Lower leg skin (tissue), 4 donors: ENCODE data around the gene GNG7. TPM values are rescaled to one million over a fixed set of nuclear protein-coding genes. Genes with fewer than 3 reads are reported as not detected.
"Not testable (repeated sequence)": the region's sequence is repeated elsewhere in the genome, so short reads cannot be mapped to it uniquely, and the experiment has no call there.

ENCODE experiments used
- DNase-seq, 2 donors: peaks; one replicate each; pipeline ENCODE4 v3.0.0-alpha.2; 2019; ENCODE audit warnings: low spot score in 2 of 2
- H3K4me3 ChIP-seq: fragments of 200-600 bp; sonication (generic); 2 replicates; pipeline ENCODE4 v1.5.1; 2017; ENCODE audit warnings: mild to moderate bottlenecking, low read depth; ENCODE audit not compliant: poor library complexity, severe bottlenecking
- CTCF ChIP-seq, 3 donors: fragments of 450-650 bp; IDR thresholded peaks; one replicate each; pipeline ENCODE4 v1.5.1; 2016; ENCODE audit warnings: antibody characterized with exemption in 3 of 3, mild to moderate bottlenecking in 3 of 3, moderate library complexity in 2 of 3
- POLR2A ChIP-seq, 2 donors: fragments of 450-650 bp; IDR thresholded peaks; one replicate each; pipeline ENCODE4 v1.6.1; 2016 to 2017; ENCODE audit warnings: antibody characterized with exemption in 2 of 2, mild to moderate bottlenecking in 1 of 2, moderate library complexity in 1 of 2
- WGBS, 2 donors: methylation state at CpG; one replicate each; pipeline ENCODE4 v1.1.5; 2018; 5-methylcytosine and 5-hydroxymethylcytosine counted together
- intact Hi-C: fragments of 100-400 bp; cut with DNase I; formaldehyde crosslinking; loops from one replicate; pipeline ENCODE4 v1.15.0; 2023; ENCODE audit warnings: low total_unique reads
- total RNA-seq, 4 donors: library from RNA; depleted of rRNA; stranded (reverse); fragments of >200 nt; gene quantifications; one replicate each; pipeline ENCODE4 v1.1.0, GENCODE V29; 2016

The GNG7 gene
- total RNA-seq, 4 donors from 2014 or later = 0.59 to 3.4 (median 2.4) TPM

DNA sequence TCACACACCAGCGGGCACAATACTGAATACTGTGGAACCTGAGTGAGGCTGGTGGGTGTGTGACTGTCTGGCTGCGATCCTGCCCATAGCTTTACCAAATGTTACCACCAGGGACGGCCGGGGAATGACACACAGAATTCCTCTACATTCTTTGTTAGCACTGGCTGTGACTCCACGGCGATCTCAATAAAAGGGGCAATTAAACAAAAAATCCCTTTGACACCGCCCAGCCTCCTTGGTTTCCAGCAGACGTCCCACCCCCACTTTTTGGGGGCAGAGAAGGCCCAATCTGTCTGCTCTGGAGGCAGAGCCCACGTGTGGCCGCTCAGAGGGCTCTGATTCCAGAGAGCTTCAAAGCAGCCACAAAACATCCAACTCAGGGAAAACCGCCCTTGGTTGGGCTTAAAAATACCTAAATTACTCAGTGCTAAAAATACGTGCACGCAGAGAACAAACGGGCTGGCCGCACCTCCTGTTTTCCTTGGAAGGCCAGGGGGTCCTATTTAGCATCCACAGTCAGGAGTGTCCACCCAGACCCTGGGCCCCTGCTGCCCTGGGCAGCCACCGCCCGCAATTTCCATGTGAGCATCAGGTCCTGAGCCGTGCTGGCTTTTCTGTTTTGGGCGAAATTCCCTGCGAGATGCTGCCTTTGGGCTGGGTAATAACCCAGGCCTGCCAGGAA lies 178.7 kb downstream of the GNG7 start:
- H3K4me3 ChIP-seq = no peak overlapping the region
- intact Hi-C loops = no loop called here
- DNase-seq = no peak
- TF ChIP-seq CTCF (IDR thresholded peaks at IDR 0.05) (no peak), POLR2A (IDR thresholded peaks at IDR 0.05) (no peak)
- 55 to 62% methylated on average over 20 of the region's 20 CpGs for WGBS, 2 donors

DNA sequence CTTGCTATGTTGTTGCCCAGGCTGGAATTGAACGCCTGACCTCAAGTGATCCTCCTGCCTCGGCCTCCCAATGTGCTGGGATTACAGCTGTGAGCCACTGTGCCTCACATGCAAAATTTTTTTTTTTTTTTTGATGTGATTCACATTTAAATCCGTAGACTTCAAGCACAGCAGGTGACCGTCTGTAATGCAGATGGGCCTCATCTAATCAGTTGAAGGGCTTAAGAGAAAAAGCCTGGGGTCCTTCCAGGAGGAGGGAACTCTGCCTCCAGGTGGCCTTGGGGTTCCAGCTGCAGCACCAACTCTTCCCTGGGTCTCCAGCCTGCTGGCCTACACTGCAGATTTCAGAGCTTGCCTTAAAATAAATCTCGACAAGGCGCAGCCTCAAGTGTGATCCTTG lies 183.0 kb downstream of the GNG7 start:
- TF ChIP-seq CTCF (IDR thresholded peaks at IDR 0.05) (no peak), POLR2A (IDR thresholded peaks at IDR 0.05) (no peak)
- 84 to 98% methylated on average over 6 of the region's 6 CpGs for WGBS, 2 donors
- no peak for DNase-seq
- intact Hi-C loops = no loop called here
- H3K4me3 ChIP-seq = no peak overlapping the region

DNA sequence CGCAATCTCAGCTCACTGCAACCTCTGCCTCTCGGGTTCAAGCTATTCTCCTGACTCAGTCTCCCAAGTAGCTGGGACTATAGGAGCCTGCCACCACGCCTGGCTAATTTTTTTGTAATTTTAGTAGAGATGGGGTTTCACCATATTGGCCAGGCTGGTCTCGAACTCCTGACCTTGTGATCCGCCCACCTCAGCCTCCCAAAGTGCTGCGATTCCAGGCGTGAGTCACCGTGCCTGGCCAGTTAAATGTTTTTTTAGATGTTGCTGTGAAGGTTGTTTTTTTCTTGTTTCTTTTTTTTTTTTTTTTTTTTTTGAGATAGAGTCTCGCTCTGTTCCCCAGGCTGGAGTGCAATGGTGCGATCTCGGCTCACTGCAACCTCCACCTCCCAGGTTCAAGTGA lies 183.6 kb downstream of the GNG7 start:
- DNase-seq, intact Hi-C loops, H3K4me3 ChIP-seq: not testable (repeated sequence)
- 79 to 80% methylated on average over 11 of the region's 11 CpGs for WGBS, 2 donors

GRCh38 chr19:2517881-2518601 lies 184.5 kb downstream of the GNG7 start:
- intact Hi-C loops = no loop called here
- no peak for DNase-seq
- TF ChIP-seq CTCF (IDR thresholded peaks at IDR 0.05) (no peak), POLR2A (IDR thresholded peaks at IDR 0.05) (no peak)
- no peak overlapping the region for H3K4me3 ChIP-seq
- 48 to 58% methylated on average over 26 to 32 of the region's 35 CpGs for WGBS, 2 donors

DNA sequence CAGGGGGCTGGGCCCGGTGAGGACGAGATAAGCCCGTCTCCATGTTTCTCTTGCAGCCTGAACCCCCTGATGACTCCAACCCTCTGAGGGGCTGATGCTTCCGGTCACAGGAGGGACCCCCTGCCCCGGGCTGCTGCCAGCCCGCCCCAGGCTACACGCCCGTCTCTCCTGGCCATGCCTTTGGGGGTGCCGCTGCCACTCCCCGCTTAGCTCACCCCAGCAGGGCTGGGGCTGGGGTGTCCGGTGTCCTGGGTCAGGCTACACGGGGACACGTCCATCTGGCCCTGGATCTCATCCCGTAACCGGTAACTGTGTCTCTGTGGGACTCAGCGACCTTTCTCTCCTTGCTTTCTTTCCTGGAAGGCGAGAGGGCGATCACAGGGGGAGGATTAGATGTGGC lies 185.8 kb downstream of the GNG7 start:
- intact Hi-C loops = no loop called here
- 88% methylated on average over 18 of the region's 18 CpGs for WGBS, 2 donors
- H3K4me3 ChIP-seq = no peak overlapping the region
- no peak for DNase-seq
- TF ChIP-seq CTCF (IDR thresholded peaks at IDR 0.05) (no peak), POLR2A (IDR thresholded peaks at IDR 0.05) (no peak)

- intact Hi-C loops = no loop called here
- TF ChIP-seq POLR2A (IDR thresholded peaks at IDR 0.05) = no peak
- TF ChIP-seq CTCF (IDR thresholded peaks at IDR 0.05) = no peak
- no peak overlapping the region for H3K4me3 ChIP-seq
- no peak for DNase-seq
- 90 to 94% methylated on average over 16 of the region's 16 CpGs for WGBS, 2 donors
Measured at GRCh38 chr19:2514981-2515518, 187.4 kb downstream of the GNG7 start.
